Fibroblast of skin of right biceps (primary cell): Measurements from ENCODE around the gene CANT1.
"Not testable (repeated sequence)": the region's sequence is repeated elsewhere in the genome, so short reads cannot be mapped to it uniquely, and the experiment has no call there.

Experiments
- DNase-seq: peaks from one replicate; pipeline ENCODE4 v3.0.0-alpha.2; 2013

The CANT1 gene

DNA sequence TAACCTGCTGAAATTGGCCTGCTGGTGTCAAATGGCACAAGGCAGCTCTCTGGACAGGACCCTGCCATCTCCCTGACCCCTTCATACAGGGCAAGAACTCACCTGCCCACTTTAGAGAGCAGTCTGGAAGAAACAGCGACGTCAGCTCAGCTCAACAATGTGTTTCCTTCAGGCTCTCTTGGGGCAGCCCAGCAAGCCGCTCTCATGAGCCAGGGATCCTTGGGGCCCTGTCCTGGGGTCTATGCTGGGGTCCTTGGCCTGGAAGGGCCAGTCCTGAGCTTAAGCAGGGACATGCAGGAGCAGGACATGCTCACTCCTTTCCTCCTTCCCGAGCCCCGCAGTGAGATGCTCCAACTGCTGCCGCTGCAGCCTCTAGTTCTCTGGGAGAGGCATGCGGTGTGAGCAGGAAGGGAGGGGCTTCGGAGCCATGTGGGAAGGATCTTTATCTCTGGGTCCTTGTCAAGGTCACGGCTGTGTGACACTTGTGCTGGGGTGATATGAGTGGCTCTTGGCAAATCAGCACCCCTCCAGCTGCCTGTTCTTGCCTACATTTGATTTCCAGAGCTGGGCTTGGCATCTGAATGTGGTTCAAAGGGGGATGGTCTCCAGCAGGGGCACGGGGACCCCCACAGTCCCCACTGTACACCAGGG is 17.8 kb upstream of the CANT1 start:
- DNase-seq: no peak

- DNase-seq: peak; percentile 83
These were observed 17.1 kb upstream of the CANT1 start for GRCh38 chr17:79026376-79027273.

DNA sequence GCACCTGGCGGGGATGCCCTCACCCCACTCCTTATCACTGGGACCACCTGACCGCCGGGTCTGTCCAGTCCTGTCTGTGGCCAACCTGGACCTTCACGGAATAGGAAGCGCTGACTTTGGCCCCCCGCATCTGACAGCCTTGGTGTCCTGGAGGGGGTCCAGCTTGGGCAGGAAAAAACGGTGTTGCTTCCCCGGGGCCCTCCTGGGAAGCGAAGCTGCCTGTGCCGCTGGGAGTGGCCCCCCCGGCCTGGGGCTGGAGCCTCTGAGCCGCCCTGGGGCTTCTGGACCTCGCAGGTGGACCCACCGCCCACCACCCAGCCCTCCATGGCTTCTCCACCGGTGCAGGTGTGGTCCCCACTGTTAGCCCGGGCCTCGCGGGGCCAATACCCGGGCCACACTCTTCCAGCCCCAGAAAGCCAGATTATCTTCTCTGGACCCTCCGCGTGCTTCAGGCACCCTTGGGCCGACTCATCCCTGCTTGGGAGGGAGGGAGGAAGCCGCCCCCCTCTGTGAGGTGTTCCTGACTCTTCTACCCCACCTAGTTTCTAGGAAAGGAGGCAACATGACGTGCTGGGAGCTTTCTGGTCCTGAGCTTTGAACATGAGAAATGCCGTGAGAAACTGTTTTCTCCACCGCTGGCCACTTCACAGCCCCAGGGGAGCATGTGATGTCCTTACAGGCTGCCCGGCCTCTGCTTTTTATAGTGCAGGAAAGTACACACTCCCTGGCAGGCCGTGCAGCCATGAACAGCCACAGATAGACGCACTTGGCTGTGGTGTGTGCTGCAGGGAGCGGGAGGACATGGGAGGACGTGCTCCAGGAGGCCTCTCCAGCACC is 15.6 kb upstream of the CANT1 start:
- no peak for DNase-seq

GRCh38 chr17:79023886-79024771 is 14.6 kb upstream of the CANT1 start, which contains the start of gene C1QTNF1:
Gene C1QTNF1 (plus strand): TSS chr17:79024169. CDS start chr17:79043969, 19,800 bp downstream.
- DNase-seq: peak; percentile 38

GRCh38 chr17:79023180-79023705 is 13.7 kb upstream of the CANT1 start:
- no peak for DNase-seq

- DNase-seq: no peak
These were observed 13.0 kb upstream of the CANT1 start for GRCh38 chr17:79022507-79022991.

- DNase-seq: not testable (repeated sequence)
These were observed 12.4 kb upstream of the CANT1 start for GRCh38 chr17:79021929-79022328.

- no peak for DNase-seq
These were observed 11.2 kb upstream of the CANT1 start for GRCh38 chr17:79020631-79021301.

- DNase-seq: peak; percentile 70
These were observed 10.3 kb upstream of the CANT1 start for GRCh38 chr17:79019632-79020584.

DNA sequence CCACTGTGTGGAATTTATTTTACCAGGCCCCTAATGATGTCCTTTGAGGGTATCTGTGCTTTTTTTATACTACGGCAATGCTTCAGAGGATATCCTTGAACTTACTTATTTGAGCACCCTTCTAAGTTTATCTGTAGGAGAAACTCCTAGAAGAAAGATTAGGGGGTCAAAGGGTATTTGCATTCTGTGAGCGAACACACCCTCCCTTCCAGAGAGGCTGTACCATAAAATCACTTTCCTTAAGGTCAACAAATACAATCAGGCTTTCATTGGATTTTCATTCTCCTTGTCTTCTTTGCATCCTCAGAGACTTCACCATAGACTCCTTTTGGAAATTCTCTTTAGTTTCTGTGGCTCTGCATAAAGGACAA is 9.7 kb upstream of the CANT1 start:
- DNase-seq: no peak

- no peak for DNase-seq
These were observed 8.8 kb upstream of the CANT1 start for GRCh38 chr17:79018370-79018695.

- DNase-seq: no peak
These were observed 8.2 kb upstream of the CANT1 start for GRCh38 chr17:79017546-79018369.

DNA sequence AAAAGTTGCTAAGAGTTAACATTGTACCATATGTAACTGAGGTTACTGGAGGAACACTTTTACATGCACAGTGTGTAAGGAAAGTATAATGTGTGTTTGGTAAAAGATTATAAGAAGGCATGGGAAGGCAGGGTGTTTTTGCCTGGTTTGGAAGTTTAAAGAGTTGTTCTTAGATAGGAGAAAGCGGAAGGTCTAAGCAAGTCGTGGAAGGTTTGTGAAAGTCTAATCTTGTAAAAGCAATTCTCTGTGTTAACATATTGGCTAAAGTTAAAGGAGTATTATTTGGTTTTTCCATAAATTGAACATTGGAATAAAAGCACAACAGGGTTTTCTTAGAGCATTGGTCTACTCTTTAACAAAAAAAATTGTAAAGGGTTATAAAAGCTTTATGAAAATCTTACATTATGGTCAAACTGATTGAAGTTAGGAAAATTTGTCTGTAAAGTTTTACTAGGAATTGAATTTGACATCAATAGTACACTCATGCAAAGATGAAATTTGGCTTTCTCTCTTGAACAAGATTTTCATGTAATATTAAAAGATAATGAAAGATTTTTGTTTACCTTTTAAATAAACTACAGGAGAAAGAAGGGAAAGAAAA is 4.7 kb upstream of the CANT1 start:
- no peak for DNase-seq

DNA sequence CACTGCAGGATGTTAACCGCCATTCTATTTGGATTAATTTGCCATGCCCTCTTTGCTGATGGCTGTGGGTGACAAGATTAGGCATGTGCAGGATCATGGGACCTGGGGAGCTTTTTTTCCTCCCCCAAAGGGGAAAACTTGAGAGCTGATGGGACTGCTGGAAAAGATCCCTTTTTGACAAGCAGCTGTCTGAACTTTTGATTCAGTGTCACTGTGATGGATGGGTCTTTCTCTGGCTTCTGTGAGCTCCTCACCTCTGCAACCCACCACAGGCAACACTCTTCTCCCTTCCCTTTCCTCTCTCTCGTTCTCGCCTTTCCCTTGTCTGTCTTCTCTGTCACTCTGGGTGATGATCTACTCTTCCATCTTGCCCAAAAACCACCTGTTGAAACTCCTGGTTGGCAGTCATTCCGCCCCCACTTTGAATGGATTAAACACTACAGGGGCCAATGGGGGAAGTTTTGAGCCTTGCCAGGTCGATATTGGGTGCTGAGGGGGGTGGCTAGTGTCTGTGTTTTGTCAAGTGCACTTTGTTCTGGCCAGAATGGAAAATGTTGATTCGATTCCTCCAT is 3.1 kb upstream of the CANT1 start:
- DNase-seq: no peak

DNA sequence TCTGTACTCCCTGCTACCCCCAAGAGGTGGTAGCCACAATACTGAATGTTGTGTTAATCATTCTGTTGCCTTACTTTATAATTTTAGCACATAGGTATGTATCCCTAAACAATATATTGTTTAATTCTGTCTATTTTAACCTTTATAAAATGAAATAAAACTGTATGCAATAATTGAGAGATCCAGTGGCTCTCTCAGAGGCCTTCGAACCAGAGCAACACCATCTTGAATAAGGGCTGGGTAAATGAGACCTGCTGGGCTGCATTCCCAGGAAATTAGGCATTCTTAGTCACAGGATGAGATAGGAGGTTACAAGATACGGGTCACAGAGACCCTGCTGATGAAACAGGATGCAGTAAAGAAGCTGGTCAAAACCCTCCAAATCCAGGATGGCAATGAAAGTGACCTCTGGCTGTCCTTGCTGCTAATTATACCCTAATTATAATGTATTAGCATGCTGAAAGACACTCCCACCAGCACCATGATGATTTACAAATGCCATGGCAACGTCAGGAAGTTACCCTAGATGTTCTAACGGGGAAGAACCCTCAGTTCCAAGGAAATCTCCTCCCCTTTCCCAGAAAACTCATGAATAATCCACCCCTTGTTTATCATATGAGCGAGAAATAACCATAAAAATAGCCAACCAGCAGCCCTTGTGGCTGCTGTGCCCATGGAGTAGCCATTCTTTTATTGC is 2.0 kb upstream of the CANT1 start:
- DNase-seq: peak; percentile 73

GRCh38 chr17:79010304-79010646 is 711 bp upstream of the CANT1 start:
- DNase-seq: no peak

- DNase-seq: no peak
These were observed 737 bp downstream of the CANT1 start for GRCh38 chr17:79008666-79009387.
